GM18873 (cell line): ENCODE results near the gene HDDC3.
"Not testable (repeated sequence)": the region's sequence is repeated elsewhere in the genome, so short reads cannot be mapped to it uniquely, and the experiment has no call there.

ENCODE experiments used
- ATAC-seq: cut with Tn5 transposase; IDR thresholded peaks from one replicate; pipeline ENCODE4 v1.9.1; 2021; ENCODE audit warnings: mild to moderate bottlenecking, moderate library complexity, moderate number of reproducible peaks; ENCODE audit not compliant: unreplicated experiment, low FRiP score

Gene HDDC3

DNA sequence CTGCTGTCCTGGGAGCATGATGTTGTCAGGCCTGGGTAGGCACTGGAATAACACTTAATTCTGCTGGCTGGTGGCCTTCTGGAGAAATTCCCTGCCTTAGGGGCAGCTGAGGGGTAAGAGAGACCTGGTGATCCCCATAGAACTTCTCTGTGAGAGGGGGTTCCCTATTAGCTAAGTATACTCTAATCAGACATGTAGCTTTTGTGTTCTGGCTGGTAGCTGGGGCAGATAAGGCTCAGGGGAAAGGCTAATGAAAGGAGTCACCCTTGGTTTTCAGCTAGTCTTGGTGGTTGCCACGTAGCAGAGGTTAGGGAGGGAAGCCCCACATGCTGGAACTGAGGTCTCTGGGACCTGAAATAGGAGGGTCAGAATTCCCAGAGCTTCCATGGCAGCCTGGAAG lies 952 bp upstream of the HDDC3 start:
- ATAC-seq, result no peak

DNA sequence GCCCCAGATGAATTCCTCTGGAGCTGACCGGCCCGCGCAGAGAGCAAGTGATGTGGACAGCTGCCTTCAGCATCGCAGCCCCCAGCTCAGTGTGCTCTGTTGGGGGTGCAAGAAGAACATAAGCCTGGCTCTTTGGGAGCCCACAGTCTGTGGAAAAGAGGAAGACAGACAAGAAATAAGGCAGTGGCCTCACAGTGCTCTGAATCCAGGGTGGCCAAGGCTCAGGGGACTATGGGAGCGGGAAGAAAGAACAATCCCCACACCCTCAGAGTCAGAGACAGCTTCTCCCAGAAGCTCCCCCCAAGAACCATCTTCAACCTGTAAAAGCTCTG lies 277 bp upstream of the HDDC3 start:
- no peak for ATAC-seq

DNA sequence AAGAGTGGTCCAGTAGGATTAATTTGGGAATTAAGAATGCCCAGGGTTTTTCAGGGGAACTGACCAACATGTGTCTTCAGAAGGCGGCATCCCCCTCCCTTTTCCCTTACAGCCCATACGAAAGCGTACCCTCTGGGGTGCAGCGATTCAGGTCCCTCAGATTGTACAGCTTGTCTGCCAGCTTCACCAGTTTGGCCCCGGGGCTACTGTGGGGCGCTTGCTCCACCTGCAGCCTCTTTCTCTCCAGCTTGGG lies 848 bp downstream of the HDDC3 start:
- ATAC-seq, result no peak

DNA sequence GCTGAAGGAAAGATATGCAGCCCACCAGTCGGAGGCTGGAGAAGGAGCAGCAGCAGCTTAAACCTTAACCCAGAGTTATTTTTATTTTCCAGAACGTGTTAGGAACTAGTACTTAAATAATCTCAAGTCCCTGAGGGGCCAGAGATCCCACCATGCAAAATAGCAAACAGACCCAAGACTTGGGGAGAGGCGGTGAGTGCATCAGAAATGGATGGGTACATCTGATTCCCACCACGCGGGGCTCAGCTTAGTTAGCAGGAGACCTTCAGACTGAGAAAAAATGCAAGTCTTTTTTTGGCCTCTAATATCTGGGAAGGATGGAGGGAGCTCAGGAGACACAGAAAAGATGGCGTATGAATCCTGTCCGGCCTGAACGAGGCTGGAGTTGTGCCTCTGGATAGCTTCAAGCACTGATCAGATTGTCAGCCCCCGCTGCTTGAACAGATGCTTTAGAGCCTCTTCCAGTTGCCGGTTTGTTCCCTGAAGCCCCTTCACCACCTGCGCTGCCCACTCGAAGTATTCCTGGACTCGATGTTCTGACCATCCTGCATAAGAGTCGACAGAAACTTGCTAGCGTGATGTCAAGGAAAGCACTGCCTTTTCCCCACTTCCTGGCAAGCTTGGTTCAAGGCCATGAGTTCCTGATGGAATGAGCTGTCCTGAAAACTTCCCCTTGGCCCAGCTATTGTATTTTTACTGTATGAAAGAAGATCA lies 1.3 kb downstream of the HDDC3 start:
- no peak for ATAC-seq

DNA sequence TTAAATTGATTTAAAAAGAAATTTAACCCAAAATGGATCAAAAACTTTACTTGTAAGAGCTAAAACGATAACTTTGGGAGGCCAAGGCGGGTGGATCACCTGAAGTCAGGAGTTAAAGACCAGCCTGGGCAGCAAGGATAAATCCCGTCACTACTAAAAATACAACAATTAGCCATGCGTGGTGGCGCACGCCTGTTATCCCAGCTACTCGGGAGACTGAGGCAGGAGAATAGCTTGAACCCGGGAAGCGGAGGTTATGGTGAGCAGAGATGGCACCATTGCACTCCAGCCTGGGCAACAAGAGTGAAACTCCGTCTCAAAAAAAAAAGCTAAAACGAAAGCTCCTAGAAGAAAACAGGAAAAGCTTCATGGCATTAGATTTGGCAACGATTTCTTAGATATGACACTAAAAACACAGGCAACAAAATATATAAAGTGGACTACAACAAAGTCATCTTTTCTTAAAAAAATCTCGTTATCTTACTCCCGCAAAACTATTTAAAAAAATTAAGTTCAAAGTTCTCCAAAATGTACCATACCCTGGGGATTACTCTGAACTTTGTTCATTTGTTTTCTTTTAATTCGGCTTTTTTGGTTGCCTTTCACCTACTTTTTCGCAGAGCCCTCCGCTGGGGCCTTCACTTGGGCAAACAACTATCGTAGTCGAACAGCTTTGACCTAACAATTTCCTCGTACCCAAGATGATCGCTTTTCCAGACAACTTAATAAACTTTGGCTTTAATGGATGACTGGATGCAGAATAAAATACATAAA lies 2.9 kb downstream of the HDDC3 start:
- no peak for ATAC-seq

DNA sequence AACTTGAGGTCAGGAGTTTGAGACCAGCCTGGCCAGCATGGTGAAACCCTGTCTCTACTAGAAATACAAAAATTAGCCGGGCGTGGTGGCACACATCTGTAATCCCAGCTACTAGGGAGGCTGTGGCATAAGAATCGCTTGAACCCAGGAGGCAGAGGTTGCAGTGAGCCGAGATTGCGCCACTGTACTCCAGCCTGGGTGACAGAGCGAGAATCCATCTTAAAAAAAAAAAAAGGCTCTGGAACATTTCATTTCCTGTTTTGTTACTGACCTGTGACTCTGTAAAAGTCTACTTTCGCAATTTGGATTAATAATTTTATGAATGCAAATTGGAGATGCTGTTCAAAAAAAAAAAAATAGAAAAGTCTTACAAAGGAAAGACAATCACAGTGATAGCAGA lies 4.2 kb downstream of the HDDC3 start:
- ATAC-seq, result not testable (repeated sequence)

DNA sequence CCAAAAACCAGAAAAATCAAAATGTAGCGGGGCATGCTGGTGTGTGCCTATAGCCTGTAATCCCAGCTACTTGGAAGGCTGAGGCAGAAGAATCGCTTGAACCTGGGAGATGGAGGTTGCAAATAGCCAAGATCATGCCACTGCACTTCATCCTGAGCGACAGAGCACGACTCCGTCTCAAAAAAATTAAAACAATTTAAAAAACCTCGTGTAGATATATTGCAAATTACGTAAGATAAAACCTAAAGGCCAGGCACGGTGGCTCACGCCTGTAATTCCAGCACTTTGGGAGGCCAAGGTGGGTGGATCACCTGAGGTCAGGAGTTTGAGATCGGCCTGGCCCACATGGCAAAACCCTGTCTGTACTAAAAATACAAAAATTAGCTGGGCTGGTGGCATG lies 5.6 kb downstream of the HDDC3 start:
- not testable (repeated sequence) for ATAC-seq

DNA sequence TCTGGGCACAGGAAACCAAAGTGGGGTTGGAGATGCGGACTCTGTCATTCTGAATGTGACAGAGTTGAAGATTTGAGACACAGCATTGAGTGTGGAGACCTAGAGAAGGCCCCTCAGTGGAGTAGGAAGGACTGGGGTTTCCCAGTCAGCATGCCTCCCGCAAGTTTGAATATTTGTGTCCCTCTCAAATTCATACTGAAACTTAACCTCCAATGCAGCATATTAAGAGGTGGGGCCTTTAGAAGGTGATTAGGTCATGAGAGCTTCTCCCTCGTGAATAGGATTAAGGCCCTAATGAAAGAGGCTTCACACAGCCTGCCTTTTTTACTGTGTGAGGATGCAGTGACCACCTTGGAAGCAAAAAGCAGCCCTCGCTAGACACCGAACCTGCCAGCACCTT lies 8.0 kb downstream of the HDDC3 start:
- peak; percentile 62 for ATAC-seq

DNA sequence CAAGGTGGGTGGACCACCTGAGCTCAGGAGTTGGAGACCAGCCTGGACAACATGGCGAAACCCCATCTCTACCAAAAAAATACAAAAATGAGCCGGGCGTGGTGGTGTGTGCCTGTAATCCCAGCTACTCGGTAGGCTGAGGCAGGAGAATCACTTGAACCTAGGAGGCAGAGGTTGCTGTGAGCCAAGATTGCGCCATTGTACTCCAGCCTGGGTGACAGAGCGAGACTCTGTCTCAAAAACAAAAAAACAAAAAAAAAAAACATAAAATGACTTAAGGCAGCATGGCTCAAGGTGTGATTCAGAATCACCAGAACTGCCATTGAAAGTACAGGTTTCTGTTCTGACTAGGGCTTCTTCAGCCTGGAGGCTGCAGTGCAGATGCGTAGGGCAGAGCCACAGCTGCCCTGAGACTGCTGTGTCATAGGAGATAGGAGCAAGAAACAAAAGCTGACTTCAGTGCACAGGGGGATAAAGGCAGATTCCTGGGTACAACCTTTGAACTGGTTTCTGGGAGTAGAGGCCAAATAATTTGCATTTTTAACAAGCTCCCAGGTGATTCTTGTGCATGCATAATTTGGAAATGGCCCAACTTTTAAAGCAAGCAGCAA lies 9.5 kb downstream of the HDDC3 start:
- peak; percentile 80 for ATAC-seq

DNA sequence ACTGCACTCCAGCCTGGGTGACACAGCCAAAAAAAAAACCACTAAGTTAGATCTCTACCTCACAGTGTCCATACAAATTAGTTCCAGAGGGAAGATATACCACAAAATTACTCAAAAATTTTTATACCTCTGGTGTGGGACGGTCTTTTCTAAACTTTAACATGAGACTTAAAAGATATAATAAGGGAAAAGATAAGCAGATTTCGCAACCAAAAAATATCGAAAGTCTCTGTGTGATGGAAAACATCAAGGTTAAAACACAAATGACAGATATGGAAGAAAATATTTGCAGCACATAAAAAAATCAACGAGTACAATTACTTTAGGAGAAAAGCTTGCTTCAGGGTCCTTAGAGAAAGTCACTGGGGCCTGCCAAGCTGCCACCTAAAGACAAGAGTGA lies 10.5 kb downstream of the HDDC3 start:
- no peak for ATAC-seq

DNA sequence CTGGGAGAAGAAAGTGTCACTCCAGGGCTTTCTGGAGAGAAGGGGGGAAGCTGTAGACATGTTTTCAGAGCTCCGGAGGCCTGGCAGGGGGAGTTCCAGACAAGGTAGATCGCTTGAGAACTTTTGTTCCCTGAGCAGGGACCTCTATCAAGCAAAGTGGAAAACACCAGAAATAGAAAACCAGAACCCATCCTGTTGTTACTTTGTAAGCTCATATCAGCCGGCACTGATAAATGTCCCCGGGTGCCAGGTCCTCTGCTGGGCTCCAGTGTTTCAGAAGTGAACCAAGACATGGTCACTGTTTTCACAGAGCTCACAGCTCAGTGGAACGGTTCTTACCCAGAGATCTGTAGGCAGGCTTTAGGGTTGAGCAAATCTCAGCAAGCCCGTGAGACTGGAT lies 13.5 kb downstream of the HDDC3 start:
- no peak for ATAC-seq

DNA sequence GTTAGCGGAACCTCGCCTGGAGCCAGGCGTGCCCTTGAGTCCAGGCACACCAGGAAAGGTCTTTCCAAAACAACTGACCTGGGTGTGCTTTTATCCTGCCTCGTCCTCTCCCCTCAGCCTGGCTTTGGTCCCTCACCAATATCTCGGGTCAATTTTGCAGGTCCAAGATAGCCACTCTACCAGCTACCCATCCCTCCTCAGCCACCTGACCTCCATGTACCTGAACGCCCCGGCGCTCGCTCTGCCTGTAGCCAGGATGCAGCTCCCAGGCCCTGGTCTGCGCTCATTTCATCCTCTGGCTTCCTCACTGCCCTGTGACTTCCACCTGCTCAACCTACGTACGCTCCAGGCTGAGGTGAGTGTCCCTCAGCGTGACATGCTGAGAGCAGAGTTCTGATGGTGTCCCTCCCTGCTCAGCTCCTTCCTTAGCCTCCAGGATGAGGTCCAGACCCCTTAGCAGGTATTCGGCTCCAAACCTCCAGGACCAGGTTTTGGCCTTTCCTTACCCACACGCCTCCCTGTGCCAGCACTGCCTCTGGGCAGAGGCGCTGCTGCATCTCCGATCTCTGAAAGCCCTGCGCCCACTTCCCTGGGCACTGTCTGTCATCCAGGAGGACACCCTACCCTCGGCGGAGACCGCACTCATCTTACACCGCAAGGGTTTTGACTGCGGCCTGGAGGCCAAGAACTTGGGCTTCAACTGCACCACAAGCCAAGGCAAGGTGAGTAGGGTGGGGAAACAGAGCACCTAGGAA lies 14.1 kb downstream of the HDDC3 start:
- no peak for ATAC-seq

DNA sequence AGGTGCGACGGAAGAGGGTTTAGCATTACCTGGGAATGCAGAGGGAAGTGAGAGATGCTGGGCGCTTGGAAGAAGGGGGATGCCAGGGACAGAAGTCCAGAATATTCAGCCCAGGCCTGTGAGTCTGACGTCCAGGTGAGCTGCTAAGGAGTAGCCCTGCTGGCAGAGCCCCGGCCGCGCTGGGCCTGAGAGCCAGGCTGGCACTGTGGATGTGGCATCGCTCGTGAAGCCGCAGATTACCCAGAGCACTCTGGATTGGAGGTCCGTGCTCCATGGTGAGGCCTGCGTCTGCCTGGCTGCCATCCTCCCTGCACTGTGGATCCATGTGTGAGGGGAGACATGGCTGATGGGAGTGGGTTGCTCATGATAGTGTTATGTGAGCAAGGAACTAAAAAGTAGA lies 14.8 kb downstream of the HDDC3 start:
- ATAC-seq, result no peak

DNA sequence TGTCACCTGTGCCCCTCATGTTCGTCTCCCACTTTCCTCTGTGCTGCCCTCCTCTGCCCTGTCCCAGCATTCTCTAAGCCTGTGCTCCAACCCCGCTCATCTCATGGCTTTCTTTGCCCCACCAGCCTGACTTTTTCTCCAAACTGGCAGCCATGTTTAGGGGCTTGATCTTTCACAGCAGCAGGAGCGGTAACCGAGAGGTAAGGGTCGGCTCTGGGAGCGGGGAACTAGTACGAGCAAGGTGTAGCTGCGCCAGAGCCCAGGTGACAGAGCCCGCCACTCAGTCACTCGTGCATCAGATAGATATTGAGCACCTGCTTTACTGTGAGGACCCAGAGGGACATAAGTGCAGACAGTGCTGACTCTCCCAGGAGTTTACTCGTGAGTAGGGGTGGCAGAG lies 15.9 kb downstream of the HDDC3 start:
- ATAC-seq, result no peak

DNA sequence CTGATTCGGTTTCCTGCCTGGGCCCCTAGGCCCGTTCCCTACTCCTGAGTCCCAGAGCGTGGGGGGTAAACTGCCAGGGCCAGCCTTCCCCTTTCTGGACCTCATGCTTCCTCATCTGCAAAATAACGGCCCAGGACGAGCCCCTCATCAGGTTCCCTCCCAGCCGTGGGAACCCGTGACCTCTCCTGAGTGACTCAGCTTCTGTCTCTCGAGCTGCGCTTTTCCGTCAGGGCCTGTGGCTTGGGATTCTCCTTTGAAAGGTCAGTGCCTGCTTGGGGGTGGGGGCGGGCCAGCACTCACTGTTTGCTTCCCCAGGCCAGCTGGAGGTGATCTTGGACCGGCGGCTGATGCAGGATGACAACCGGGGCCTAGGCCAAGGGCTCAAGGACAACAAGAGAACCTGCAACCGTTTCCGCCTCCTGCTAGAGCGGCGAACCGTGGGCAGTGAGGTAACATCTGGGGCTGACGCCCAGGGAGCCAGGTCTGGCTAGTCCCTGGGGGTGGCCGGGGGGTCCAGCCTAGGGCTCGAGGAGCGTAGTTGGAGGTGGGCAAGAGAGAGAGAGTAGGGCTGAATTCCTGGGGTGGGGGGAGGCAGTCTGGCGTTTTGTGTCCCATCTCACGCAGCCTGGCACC lies 16.4 kb downstream of the HDDC3 start:
- ATAC-seq, result no peak

DNA sequence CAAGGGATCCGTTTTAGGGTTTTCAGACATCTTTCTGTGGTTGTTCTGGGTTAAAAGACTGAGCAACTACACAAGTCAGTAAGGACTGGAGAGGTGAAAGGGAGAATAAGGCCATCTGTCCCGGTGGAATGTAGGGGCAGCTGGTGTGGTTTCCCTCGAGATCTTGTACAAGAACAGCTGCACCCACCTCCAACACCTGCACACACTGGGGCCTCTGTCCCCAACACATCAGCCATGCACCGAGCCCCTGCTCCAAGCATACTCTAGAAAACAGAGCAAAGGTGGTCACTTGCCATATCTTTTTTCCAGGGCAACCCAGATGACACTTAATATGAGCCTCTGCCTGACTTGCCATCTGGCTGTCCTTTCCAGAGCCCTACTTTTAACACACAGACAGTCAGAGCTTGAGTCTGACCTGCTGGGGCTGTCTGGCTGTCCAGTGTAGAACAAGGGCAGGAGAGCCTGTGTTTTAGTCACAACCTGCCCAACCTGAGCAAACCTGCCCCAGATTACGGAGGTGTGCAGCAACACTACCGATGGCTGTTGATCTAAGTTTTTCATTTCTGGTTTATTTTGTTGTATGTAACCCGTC lies 17.0 kb downstream of the HDDC3 start:
- ATAC-seq, result no peak

DNA sequence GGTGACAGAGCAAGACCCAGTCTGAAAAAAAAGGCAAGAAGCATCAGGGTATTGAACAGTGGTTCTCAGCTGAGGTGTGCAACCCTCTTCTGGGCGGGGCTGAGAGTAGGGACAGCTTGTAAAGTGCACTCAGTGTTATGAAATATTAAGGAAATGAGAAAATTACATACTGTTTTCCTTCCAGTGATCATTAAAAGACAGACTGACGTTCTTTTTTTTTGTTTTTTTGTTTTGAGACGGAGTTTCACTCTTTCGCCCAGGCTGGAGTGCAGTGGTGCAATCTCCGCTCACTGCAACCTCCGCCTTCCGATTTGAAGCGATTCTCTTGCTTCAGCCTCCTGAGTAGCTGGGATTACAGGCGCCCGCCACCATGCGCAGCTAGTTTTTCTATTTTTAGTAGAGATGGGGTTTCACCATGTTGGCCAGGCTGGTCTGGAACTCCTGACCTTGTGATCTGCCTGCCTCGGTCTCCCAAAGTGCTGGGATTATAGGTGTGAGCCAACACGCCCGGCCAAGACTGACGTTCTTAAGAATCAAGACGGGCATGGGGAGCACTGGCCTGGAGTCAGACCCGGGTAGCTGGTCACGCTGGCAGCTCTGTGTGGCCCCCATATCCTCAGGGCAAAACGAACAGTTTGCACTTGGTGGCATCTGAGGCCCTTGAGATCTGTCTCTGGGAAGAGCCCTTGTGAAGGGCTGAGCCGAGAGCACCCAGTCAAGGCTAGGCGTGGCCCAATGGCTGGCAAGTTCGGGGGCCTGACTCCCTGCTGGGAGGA lies 17.9 kb downstream of the HDDC3 start:
- no peak for ATAC-seq

DNA sequence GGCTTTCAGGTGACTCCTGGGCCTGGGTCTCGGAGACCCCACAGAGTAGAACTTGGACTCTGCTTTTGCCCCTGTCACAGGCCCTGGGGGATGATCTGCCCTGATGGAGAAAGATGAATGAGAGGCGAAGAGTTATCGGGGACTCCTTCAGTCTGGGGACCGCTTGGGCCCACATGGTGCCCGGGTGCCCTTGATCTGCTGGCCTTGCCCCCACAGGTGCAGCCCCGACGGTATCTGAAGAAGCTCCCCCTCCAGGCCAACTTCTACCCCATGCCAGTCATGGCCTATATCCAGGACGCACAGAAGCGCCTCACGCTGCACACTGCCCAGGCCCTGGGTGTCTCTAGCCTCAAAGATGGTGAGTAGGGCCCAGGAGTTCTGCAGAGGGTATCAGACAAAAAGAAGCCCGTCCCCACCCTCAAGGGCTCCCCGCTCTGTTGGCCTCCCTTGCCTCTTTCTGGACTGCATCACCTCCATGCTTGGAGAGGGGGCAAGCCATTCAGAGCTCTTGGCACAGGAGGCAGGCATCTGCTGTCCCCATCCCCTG lies 18.9 kb downstream of the HDDC3 start:
- ATAC-seq, result no peak

DNA sequence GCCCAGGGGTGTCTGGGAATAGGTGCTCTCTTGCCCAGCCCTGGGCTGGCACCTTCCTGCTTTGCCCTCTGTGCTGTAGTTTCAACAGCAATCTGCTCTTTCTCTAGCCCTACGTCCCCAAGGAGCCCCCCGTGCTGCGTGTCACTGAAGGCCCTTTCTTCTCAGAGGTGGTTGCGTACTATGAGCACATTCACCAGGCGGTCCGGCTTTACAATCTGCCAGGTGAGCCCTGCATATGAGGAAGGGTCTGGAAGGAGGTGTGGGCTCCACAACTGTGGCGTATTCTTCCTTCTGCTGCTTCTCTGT lies 19.6 kb downstream of the HDDC3 start:
- no peak for ATAC-seq
